Measurements from ENCODE around the gene GYS1. TPM values are rescaled to one million over a fixed set of nuclear protein-coding genes. Genes with fewer than 3 reads are reported as not detected.

GYS1 gene
- polyA plus RNA-seq, 1 donor from 2014 or later = 12.9 TPM

DNA sequence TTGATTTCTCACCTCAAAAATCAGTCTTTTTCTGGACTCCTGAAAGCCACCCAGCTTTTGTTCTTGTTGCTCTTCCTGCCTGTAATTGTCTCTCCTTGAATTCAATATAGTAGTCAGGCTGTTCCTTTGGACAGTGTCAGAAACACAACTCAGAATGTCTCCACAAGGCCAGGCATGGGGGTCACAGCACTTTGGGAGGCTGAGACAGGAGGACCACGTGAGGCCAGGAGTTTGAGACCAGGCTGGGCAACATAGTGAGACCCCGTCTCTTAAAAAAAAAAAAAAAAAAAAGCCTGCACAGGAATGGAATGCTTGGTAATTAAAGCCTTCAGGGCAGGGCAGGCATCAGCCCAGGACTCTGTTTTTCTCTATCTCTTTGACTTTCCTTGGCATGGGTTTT lies 47.3 kb downstream of the GYS1 start:
- H4K20me1 ChIP-seq (ENCODE audit: insufficient read depth) = no peaks in the 10 kb centered on the region
- no peaks in the 10 kb centered on the region for H3K36me3 ChIP-seq (ENCODE audit: insufficient read depth, low read length)
- H3K27me3 ChIP-seq (ENCODE audit: insufficient read depth, low read depth, low read length) = no peaks in the 10 kb centered on the region
- H3K9me3 ChIP-seq (ENCODE audit: low read length) = no peaks in the 10 kb centered on the region
- no peaks in the 10 kb centered on the region for H3F3A ChIP-seq (ENCODE audit: insufficient read depth, low read length, poor library complexity, severe bottlenecking)
- H3K4me3 ChIP-seq (ENCODE audit: low read length) = no peak overlapping the region
- no peak overlapping the region for H3K27ac ChIP-seq (ENCODE audit: low read length)
- H3K4me2 ChIP-seq (ENCODE audit: low read length) = no peak overlapping the region
- no peak overlapping the region for H3K9ac ChIP-seq (ENCODE audit: low read length)
- H2AFZ ChIP-seq (ENCODE audit: low read depth, low read length) = no peak overlapping the region
- no peaks in the 10 kb centered on the region for H3K9me2 ChIP-seq (ENCODE audit: insufficient read depth, low read length)
- no peaks in the 10 kb centered on the region for H3K79me2 ChIP-seq (replicated peaks; ENCODE audit: insufficient read depth, low read length)
- TF ChIP-seq SMC3 (conservative IDR thresholded peaks at IDR 0.05; ENCODE audit: poor library complexity) (no peak), RAD21 (conservative IDR thresholded peaks at IDR 0.05) (no peak), EZH2 (IDR thresholded peaks at IDR 0.05; ENCODE audit: borderline replicate concordance, insufficient read depth, low read length, poor library complexity, severe bottlenecking) (no peak), TAF1 (IDR thresholded peaks at IDR 0.05; ENCODE audit: low read depth) (no peak)

DNA sequence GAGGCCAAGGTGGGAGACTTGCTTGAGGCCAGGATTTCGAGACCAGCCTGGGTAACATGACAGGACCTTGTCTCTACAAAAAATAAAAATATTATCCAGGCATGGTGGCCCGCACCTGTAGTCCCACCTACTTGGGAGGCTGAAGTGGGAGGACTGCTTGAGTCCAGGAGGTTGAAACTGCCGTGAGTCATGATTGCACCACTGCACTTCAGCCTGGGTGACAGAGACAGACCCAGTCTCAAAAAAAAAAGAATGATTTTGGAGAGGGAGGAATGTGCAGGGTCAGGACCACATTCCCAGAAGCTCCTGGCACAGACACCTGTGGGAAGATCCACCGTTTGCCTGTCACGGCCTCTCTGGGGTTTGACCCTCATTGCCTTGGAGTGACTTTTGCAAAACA lies 47.7 kb downstream of the GYS1 start:
- Histone ChIP-seq H3K36me3 (ENCODE audit: insufficient read depth, low read length) (no peaks in the 10 kb centered on the region), H4K20me1 (ENCODE audit: insufficient read depth) (no peaks in the 10 kb centered on the region), H3K4me3 (ENCODE audit: low read length) (no peak overlapping the region), H3K27me3 (ENCODE audit: insufficient read depth, low read depth, low read length) (no peaks in the 10 kb centered on the region), H3K9me2 (ENCODE audit: insufficient read depth, low read length) (no peaks in the 10 kb centered on the region), H3K79me2 (replicated peaks; ENCODE audit: insufficient read depth, low read length) (no peaks in the 10 kb centered on the region), H2AFZ (ENCODE audit: low read depth, low read length) (no peak overlapping the region), H3K9me3 (ENCODE audit: low read length) (no peaks in the 10 kb centered on the region), H3K9ac (ENCODE audit: low read length) (no peak overlapping the region), H3F3A (ENCODE audit: insufficient read depth, low read length, poor library complexity, severe bottlenecking) (no peaks in the 10 kb centered on the region), H3K4me2 (ENCODE audit: low read length) (no peak overlapping the region), H3K27ac (ENCODE audit: low read length) (no peak overlapping the region)
- TF ChIP-seq TAF1 (IDR thresholded peaks at IDR 0.05; ENCODE audit: low read depth) (no peak), EP300 (conservative IDR thresholded peaks at IDR 0.05; ENCODE audit: poor library complexity, severe bottlenecking) (no peak), RAD21 (conservative IDR thresholded peaks at IDR 0.05) (no peak), CTCF (IDR thresholded peaks at IDR 0.05; ENCODE audit: poor library complexity, severe bottlenecking) (no peak), MXI1 (conservative IDR thresholded peaks at IDR 0.05; ENCODE audit: poor library complexity, severe bottlenecking) (no peak), EZH2 (IDR thresholded peaks at IDR 0.05; ENCODE audit: borderline replicate concordance, insufficient read depth, low read length, poor library complexity, severe bottlenecking) (no peak), REST (IDR thresholded peaks at IDR 0.05; ENCODE audit: borderline replicate concordance) (no peak), SMC3 (conservative IDR thresholded peaks at IDR 0.05; ENCODE audit: poor library complexity) (no peak), POLR2AphosphoS5 (IDR thresholded peaks at IDR 0.05) (no peak)
